ENCODE data around the gene SIX1.

The SIX1 gene

GRCh38 chr14:60648934-60649874 is at the start of gene SIX1:
SIX1 (minus strand) TSS chr14:60649477; CDS start chr14:60649189, 288 bp downstream.
- FAIRE-seq = no peak

GRCh38 chr14:60695327-60695726 is 46.0 kb upstream of the SIX1 start:
- FAIRE-seq = no peak

- FAIRE-seq = no peak
Measured at GRCh38 chr14:60691383-60692113, 42.3 kb upstream of the SIX1 start.

- no peak for FAIRE-seq
Measured at GRCh38 chr14:60686865-60687264, 37.6 kb upstream of the SIX1 start.

GRCh38 chr14:60684203-60684602 is 34.9 kb upstream of the SIX1 start:
- no peak for FAIRE-seq

GRCh38 chr14:60681271-60681670 is 32.0 kb upstream of the SIX1 start:
- no peak for FAIRE-seq

GRCh38 chr14:60680511-60680910 is 31.2 kb upstream of the SIX1 start:
- no peak for FAIRE-seq

- FAIRE-seq = no peak
Measured at GRCh38 chr14:60679566-60680258, 30.4 kb upstream of the SIX1 start.

- FAIRE-seq = no peak
Measured at GRCh38 chr14:60677701-60678100, 28.4 kb upstream of the SIX1 start.

GRCh38 chr14:60670989-60671388 is 21.7 kb upstream of the SIX1 start:
- no peak for FAIRE-seq

- no peak for FAIRE-seq
Measured at GRCh38 chr14:60668431-60669112, 19.3 kb upstream of the SIX1 start.

GRCh38 chr14:60665177-60665550 is 15.9 kb upstream of the SIX1 start:
- no peak for FAIRE-seq

GRCh38 chr14:60662982-60663381 is 13.7 kb upstream of the SIX1 start:
- no peak for FAIRE-seq

- no peak for FAIRE-seq
Measured at GRCh38 chr14:60661721-60662120, 12.4 kb upstream of the SIX1 start.

GRCh38 chr14:60658909-60659585 is 9.8 kb upstream of the SIX1 start:
- FAIRE-seq = peak; percentile 84

GRCh38 chr14:60658211-60658690 is 9.0 kb upstream of the SIX1 start:
- FAIRE-seq = no peak

- FAIRE-seq = no peak
Measured at GRCh38 chr14:60657456-60658210, 8.4 kb upstream of the SIX1 start.

- no peak for FAIRE-seq
Measured at GRCh38 chr14:60656686-60657455, 7.6 kb upstream of the SIX1 start.

- FAIRE-seq = no peak
Measured at GRCh38 chr14:60655898-60656685, 6.8 kb upstream of the SIX1 start.
